ENCODE results near the gene C1orf105. TPM values are rescaled to one million over a fixed set of nuclear protein-coding genes. Genes with fewer than 3 reads are reported as not detected.
"Not testable (repeated sequence)": the region's sequence is repeated elsewhere in the genome, so short reads cannot be mapped to it uniquely, and the experiment has no call there.

The C1orf105 gene
- total RNA-seq, 4 donors from 2014 or later, result not detected

DNA sequence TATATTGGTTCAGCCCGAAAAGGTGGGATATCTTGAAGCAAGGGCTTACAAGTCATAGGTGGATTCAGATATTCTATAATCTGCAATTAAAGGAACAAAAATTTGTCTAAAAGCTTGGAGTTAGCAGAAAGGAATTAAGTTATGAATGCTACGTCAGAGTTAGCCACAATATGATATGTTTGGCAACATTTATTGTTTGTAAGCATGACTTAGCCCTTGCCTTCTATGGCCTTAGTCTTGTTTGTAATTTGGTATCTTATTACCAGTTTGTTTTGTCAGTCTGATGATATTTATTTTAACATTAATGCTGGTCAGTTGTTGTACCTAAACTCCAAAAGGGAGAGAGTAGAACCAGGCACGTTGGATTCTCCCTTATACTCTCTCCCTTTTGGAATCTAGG, 69.4 kb downstream of the C1orf105 start:
- no peak for TF ChIP-seq POLR2A (IDR thresholded peaks at IDR 0.05)
- TF ChIP-seq, protein P1, sequence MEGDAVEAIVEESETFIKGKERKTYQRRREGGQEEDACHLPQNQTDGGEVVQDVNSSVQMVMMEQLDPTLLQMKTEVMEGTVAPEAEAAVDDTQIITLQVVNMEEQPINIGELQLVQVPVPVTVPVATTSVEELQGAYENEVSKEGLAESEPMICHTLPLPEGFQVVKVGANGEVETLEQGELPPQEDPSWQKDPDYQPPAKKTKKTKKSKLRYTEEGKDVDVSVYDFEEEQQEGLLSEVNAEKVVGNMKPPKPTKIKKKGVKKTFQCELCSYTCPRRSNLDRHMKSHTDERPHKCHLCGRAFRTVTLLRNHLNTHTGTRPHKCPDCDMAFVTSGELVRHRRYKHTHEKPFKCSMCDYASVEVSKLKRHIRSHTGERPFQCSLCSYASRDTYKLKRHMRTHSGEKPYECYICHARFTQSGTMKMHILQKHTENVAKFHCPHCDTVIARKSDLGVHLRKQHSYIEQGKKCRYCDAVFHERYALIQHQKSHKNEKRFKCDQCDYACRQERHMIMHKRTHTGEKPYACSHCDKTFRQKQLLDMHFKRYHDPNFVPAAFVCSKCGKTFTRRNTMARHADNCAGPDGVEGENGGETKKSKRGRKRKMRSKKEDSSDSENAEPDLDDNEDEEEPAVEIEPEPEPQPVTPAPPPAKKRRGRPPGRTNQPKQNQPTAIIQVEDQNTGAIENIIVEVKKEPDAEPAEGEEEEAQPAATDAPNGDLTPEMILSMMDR (IDR thresholded peaks at IDR 0.05), result no peak
- H3K27ac ChIP-seq, result no peak overlapping the region
- intact Hi-C loops (cut with DNase I), result no loop called here
- no peaks in the 10 kb centered on the region for H3K4me1 ChIP-seq
- WGBS, 2 donors, result 80% methylated on average over 3 of the region's 3 CpGs
- H3K9me3 ChIP-seq, result no peaks in the 10 kb centered on the region
- no peak overlapping the region for H3K4me3 ChIP-seq (replicated peaks in 1 of 3)
- no peak for DNase-seq
- no peaks in the 10 kb centered on the region for H3K27me3 ChIP-seq
- H3K36me3 ChIP-seq, result no peaks in the 10 kb centered on the region

DNA sequence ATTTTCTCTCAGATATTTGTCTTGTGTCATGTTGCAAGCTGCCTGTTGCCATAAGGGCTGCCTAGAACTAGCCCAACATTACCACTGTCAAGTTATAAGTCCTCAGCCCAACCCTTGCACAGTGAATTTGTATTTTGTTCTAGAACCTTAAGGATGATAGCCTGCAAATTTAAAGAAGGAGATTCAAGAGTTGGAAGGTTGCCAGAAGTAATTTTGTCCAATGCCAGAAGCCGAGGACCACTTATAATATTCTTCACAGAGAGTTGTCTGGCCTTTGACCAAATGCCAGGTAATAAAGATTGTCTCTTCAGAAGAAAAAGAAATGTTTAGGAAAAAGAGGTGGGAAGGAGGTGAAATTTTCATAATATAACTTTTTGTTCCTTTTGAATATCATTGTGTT, 71.9 kb downstream of the C1orf105 start:
- intact Hi-C loops (cut with DNase I), result no loop called here
- Histone ChIP-seq H3K27ac (no peak overlapping the region), H3K36me3 (no peaks in the 10 kb centered on the region), H3K27me3 (no peaks in the 10 kb centered on the region), H3K4me1 (peaks cover 6 to 7% of the 10 kb centered on the region in 2 donors), H3K4me3 (replicated peaks in 1 of 3) (no peak overlapping the region), H3K9me3 (no peaks in the 10 kb centered on the region)
- DNase-seq, result no peak
- 36 to 55% methylated on average over 1 of the region's 1 CpG for WGBS, 2 donors
- TF ChIP-seq POLR2A (IDR thresholded peaks at IDR 0.05), result no peak
- TF ChIP-seq, protein P1 (IDR thresholded peaks at IDR 0.05), result no peak

DNA sequence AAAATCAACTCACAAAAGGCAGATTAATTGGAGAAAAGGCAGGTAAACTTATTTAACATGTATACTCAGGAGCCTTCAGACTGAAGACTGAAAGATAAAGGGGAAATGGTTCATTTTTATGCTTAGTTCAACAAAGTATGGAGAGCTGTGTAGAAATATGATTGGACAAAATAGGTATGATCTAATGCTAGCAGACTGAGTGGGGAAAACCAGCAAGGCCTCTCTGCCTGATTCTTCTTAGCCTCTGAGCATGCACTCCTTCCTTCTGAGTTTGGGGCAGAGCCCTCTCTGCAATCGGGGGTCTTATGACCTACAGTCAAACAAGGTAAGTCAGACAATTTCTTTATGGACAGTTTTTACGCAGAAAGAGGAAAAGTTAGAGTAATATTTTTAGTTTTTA, 73.7 kb downstream of the C1orf105 start:
- no peak for DNase-seq
- WGBS, 2 donors, result 87 to 91% methylated on average over 2 of the region's 2 CpGs
- Histone ChIP-seq H3K4me3 (replicated peaks in 1 of 3) (no peak overlapping the region), H3K36me3 (no peaks in the 10 kb centered on the region), H3K27ac (no peak overlapping the region), H3K27me3 (no peaks in the 10 kb centered on the region), H3K4me1 (peaks cover 9 to 12% of the 10 kb centered on the region in 2 donors), H3K9me3 (no peaks in the 10 kb centered on the region)
- intact Hi-C loops (cut with DNase I), result no loop called here
- TF ChIP-seq, protein P1 (IDR thresholded peaks at IDR 0.05), result no peak
- TF ChIP-seq POLR2A (IDR thresholded peaks at IDR 0.05), result no peak

GRCh38 chr1:172496127-172496526, 75.6 kb downstream of the C1orf105 start:
- H3K36me3 ChIP-seq; DNase-seq; H3K9me3 ChIP-seq; H3K4me3 ChIP-seq (replicated peaks in 1 of 3); intact Hi-C loops (cut with DNase I); H3K27ac ChIP-seq; H3K27me3 ChIP-seq: not testable (repeated sequence)
- 79 to 88% methylated on average over 5 of the region's 5 CpGs for WGBS, 2 donors
- peaks cover 21 to 25% of the 10 kb centered on the region in 2 donors for H3K4me1 ChIP-seq

- Histone ChIP-seq H3K36me3 (no peaks in the 10 kb centered on the region), H3K9me3 (no peaks in the 10 kb centered on the region), H3K4me3 (replicated peaks in 1 of 3) (no peak overlapping the region), H3K27me3 (no peaks in the 10 kb centered on the region), H3K4me1 (peaks cover 21 to 25% of the 10 kb centered on the region in 2 donors), H3K27ac (peak overlapping the region in 2 of 3 donors; percentile 67 to 75)
- WGBS, 2 donors, result 53 to 61% methylated on average over 1 of the region's 1 CpG
- intact Hi-C loops (cut with DNase I), result no loop called here
- DNase-seq, result no peak
- TF ChIP-seq, protein P1 (IDR thresholded peaks at IDR 0.05), result no peak
- no peak for TF ChIP-seq POLR2A (IDR thresholded peaks at IDR 0.05)
Observed at GRCh38 chr1:172496678-172497077, 76.2 kb downstream of the C1orf105 start.

DNA sequence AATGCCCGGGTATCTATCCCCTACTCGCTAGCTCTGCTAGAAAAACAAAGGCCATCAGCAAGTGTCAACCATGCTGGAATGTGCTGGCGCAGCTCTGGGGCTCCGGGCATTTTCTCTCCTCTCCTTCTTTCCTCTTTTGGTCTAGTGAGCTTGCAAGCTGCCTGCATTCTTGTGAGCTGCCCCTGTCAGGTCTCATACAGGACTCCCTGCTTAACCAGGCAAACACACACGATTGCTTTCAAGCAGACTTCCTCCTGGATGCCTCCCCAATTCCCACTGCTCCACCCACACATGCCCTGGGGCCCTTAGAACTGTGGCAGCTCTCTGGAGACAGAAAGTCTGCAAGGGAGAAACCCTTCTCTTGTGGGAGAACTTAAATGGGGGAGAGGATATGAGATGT, 76.7 kb downstream of the C1orf105 start:
- WGBS, 2 donors, result 10 to 13% methylated on average over 5 of the region's 5 CpGs
- DNase-seq, result peak; percentile 73 to 80
- Histone ChIP-seq H3K27ac (peak overlapping the region; percentile 24 to 75 (median 67)), H3K4me3 (replicated peaks in 1 of 3) (no peak overlapping the region), H3K4me1 (peaks cover 21 to 25% of the 10 kb centered on the region in 2 donors), H3K9me3 (no peaks in the 10 kb centered on the region), H3K36me3 (no peaks in the 10 kb centered on the region), H3K27me3 (no peaks in the 10 kb centered on the region)
- intact Hi-C loops (cut with DNase I), result no loop called here
- TF ChIP-seq, protein P1 (IDR thresholded peaks at IDR 0.05), result no peak
- peak in 1 of 2 donors; percentile 43 for TF ChIP-seq POLR2A (IDR thresholded peaks at IDR 0.05)
